Colonic mucosa (tissue), 4 donors: ENCODE measurements around the gene CDH4. TPM values are rescaled to one million over a fixed set of nuclear protein-coding genes. Genes with fewer than 3 reads are reported as not detected.

Experiments used
- DNase-seq: peaks from one replicate; pipeline ENCODE4 v3.0.0-alpha.2; 2020
- H3K27ac ChIP-seq: fragments of 200-600 bp; one replicate; pipeline ENCODE4 v1.8.0; 2021
- H3K27me3 ChIP-seq: fragments of 200-600 bp; one replicate; pipeline ENCODE4 v1.8.0; 2021
- H3K36me3 ChIP-seq: fragments of 200-600 bp; one replicate; pipeline ENCODE4 v1.8.0; 2021
- H3K4me1 ChIP-seq: fragments of 200-600 bp; one replicate; pipeline ENCODE4 v1.8.0; 2021; ENCODE audit warnings: mild to moderate bottlenecking
- H3K4me3 ChIP-seq: fragments of 200-600 bp; one replicate; pipeline ENCODE4 v1.8.0; 2021
- H3K9ac ChIP-seq, 2 donors: one replicate each; pipeline ENCODE4 v1.7.0; 2013; ENCODE audit warnings: control low read depth in 2 of 2, low read depth in 2 of 2, low read length in 2 of 2
- H3K9me3 ChIP-seq: fragments of 200-600 bp; one replicate; pipeline ENCODE4 v1.8.0; 2021
- CTCF ChIP-seq: fragments of 200-600 bp; IDR thresholded peaks from one replicate; pipeline ENCODE4 v1.8.0; 2022; ENCODE audit warnings: antibody characterized with exemption, mild to moderate bottlenecking
- intact Hi-C: fragments of 100-400 bp; cut with DNase I; formaldehyde crosslinking; loops from one replicate; pipeline ENCODE4 v1.14.1; 2022
- total RNA-seq, 2 donors: library from RNA; stranded (reverse); fragmentation: NEBNext Ultra II Directional in 1 of 2; extraction: Animal tissue kit (Norgen Biotek cat#: 25700) in 1 of 2; gene quantifications; one replicate each; pipeline ENCODE4 v1.2.1, GENCODE V29; 2021
- donor health status: healthy.
- donor health status: DM: no; HTN: no; CAD: no.
- donor health status: DM: no; HTN: no; CAD: no.

Gene CDH4
- total RNA-seq, 2 donors from 2014 or later, result 0.08 TPM; not detected in 1

- DNase-seq, result no peak
These were observed 128.5 kb downstream of the CDH4 start for GRCh38 chr20:61380545-61380915.

GRCh38 chr20:61382194-61382593 lies 130.1 kb downstream of the CDH4 start:
- H3K27me3 ChIP-seq, result no peaks in the 10 kb centered on the region
- no peaks in the 10 kb centered on the region for H3K9me3 ChIP-seq
- DNase-seq, result no peak
- H3K4me1 ChIP-seq, result no peaks in the 10 kb centered on the region
- H3K36me3 ChIP-seq, result no peaks in the 10 kb centered on the region
- intact Hi-C loops, result no loop called here
- no peak overlapping the region for H3K27ac ChIP-seq
- no peak for TF ChIP-seq CTCF
- H3K4me3 ChIP-seq, result no peak overlapping the region
- H3K9ac ChIP-seq, result no peak overlapping the region

More at GRCh38 chr20:61380545-61380915, 128.5 kb downstream of the CDH4 start:
- no peaks in the 10 kb centered on the region for H3K27me3 ChIP-seq
- no peak for TF ChIP-seq CTCF
- no peak overlapping the region for H3K27ac ChIP-seq
- H3K36me3 ChIP-seq, result no peaks in the 10 kb centered on the region
- no peaks in the 10 kb centered on the region for H3K4me1 ChIP-seq
- intact Hi-C loops, result no loop called here
- no peaks in the 10 kb centered on the region for H3K9me3 ChIP-seq
- H3K4me3 ChIP-seq, result no peak overlapping the region
- H3K9ac ChIP-seq, result no peak overlapping the region

DNA sequence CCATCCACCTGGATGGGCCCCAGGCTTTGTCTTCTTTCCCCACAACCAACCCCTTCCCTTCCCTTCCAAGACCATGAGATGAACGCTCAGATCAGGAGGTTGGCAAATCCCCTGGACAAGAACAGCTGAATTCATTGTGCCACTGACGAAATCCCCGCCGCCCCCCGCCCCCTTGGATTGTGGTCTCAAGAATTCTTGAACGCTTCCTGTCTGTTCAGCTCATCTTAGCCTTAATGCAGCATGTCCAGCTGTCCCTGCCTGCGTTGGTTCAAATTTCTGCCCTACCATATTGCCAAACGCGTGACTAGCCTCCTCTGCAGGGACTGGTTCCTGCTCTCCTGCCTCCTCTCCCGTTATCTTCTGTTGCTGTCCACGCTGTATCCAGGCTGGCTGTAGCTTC lies 133.2 kb downstream of the CDH4 start:
- intact Hi-C loops, result no loop called here
- no peaks in the 10 kb centered on the region for H3K27me3 ChIP-seq
- H3K9me3 ChIP-seq, result no peaks in the 10 kb centered on the region
- no peaks in the 10 kb centered on the region for H3K36me3 ChIP-seq
- H3K27ac ChIP-seq, result no peak overlapping the region
- H3K4me3 ChIP-seq, result no peak overlapping the region
- DNase-seq, result no peak
- no peaks in the 10 kb centered on the region for H3K4me1 ChIP-seq
- no peak for TF ChIP-seq CTCF
- H3K9ac ChIP-seq, result no peak overlapping the region

GRCh38 chr20:61385731-61386130 lies 133.7 kb downstream of the CDH4 start:
- H3K36me3 ChIP-seq, result no peaks in the 10 kb centered on the region
- no peak overlapping the region for H3K9ac ChIP-seq
- H3K27me3 ChIP-seq, result no peaks in the 10 kb centered on the region
- TF ChIP-seq CTCF, result no peak
- no peak for DNase-seq
- no peak overlapping the region for H3K4me3 ChIP-seq
- intact Hi-C loops, result no loop called here
- H3K27ac ChIP-seq, result no peak overlapping the region
- no peaks in the 10 kb centered on the region for H3K9me3 ChIP-seq
- no peaks in the 10 kb centered on the region for H3K4me1 ChIP-seq

GRCh38 chr20:61387204-61387953 lies 135.3 kb downstream of the CDH4 start:
- intact Hi-C loops, result no loop called here
- no peak overlapping the region for H3K9ac ChIP-seq
- no peaks in the 10 kb centered on the region for H3K27me3 ChIP-seq
- no peak for TF ChIP-seq CTCF
- no peaks in the 10 kb centered on the region for H3K4me1 ChIP-seq
- no peak overlapping the region for H3K4me3 ChIP-seq
- no peak for DNase-seq
- no peaks in the 10 kb centered on the region for H3K36me3 ChIP-seq
- no peaks in the 10 kb centered on the region for H3K9me3 ChIP-seq
- H3K27ac ChIP-seq, result no peak overlapping the region
